Measurements from ENCODE around the gene SEM1. TPM values are rescaled to one million over a fixed set of nuclear protein-coding genes. Genes with fewer than 3 reads are reported as not detected.
"Not testable (repeated sequence)": the region's sequence is repeated elsewhere in the genome, so short reads cannot be mapped to it uniquely, and the experiment has no call there.

SEM1 gene
- total RNA-seq, 2 donors from 2014 or later = 15.2 to 24.9 TPM

DNA sequence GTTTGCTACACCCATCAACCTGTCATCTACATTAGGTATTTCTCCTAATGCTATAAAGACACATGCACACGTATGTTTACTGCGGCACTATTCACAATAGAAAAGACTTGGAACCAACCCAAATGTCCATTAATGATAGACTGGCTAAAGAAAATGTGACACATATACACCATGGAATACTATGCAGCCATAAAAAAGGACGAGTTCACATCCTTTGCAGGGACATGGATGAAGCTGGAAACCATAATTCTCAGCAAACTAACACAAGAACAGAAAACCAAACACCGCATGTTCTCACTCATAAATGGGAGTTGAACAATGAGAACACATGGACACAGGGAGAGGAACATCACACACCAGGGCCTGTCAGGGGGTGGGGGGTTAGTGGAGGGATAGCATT is 66.2 kb downstream of the SEM1 start:
- not testable (repeated sequence) for ATAC-seq; H3K27ac Mint-ChIP-seq; H3K36me3 Mint-ChIP-seq (ENCODE audit: low read depth); H3K4me3 Mint-ChIP-seq; H3K27me3 Mint-ChIP-seq; H3K4me1 Mint-ChIP-seq; H3K9me3 ChIP-seq (ENCODE audit: control insufficient read depth, low read length, poor library complexity, severe bottlenecking); DNase-seq

GRCh38 chr7:96640054-96640453 is 69.6 kb downstream of the SEM1 start:
- Mint-ChIP-seq H3K4me3 (no peak overlapping the region), H3K27me3 (no peaks in the 10 kb centered on the region), H3K4me1 (no peaks in the 10 kb centered on the region), H3K27ac (no peak overlapping the region), H3K36me3 (ENCODE audit: low read depth) (peaks cover 1% of the 10 kb centered on the region)
- ATAC-seq = no peak
- DNase-seq = no peak
- no peaks in the 10 kb centered on the region for H3K9me3 ChIP-seq (ENCODE audit: control insufficient read depth, low read length, poor library complexity, severe bottlenecking)

All from T-helper 17 cell (primary cell).